HepG2 (cell line): ENCODE data around the gene F7.

Experiments used
- MXI1 ChIP-seq: IDR thresholded peaks from 3 replicates; pipeline ENCODE4 v1.6.1; 2012; ENCODE audit warnings: low read depth, low read length, inconsistent platforms, borderline replicate concordance
- NONO ChIP-seq, 2 experiments: fragments of 450-650 bp in 1 of 2; sonication (generic) in 1 of 2; formaldehyde crosslinking in 1 of 2; IDR thresholded peaks in 1 of 2; conservative IDR thresholded peaks in 1 of 2; 2 replicates each; pipeline versions ENCODE4 v1.6.1 to v1.8.0; 2017 to 2022; ENCODE audit warnings: mild to moderate bottlenecking in 1 of 2, missing genetic modification reagents in 1 of 2, moderate library complexity in 1 of 2
- ZFP36L2 ChIP-seq: sonication (generic); formaldehyde crosslinking; IDR thresholded peaks from 2 replicates; pipeline ENCODE4 v1.4.0; 2020; ENCODE audit warnings: missing genetic modification reagents
- TF ChIP-seq, protein P1 (sequence below): sonication (generic); formaldehyde crosslinking; conservative IDR thresholded peaks from 2 replicates; pipeline ENCODE4 v1.4.0; 2020; ENCODE audit warnings: mild to moderate bottlenecking, missing genetic modification reagents, moderate library complexity
- TF ChIP-seq, protein P2 (sequence below): IDR thresholded peaks from 2 replicates; pipeline ENCODE4 v1.6.1; 2012; ENCODE audit warnings: low read length, improper control_type of control experiment
- TF ChIP-seq, protein P3 (sequence below): sonication (generic); formaldehyde crosslinking; IDR thresholded peaks from 2 replicates; pipeline ENCODE4 v1.5.0; 2020; ENCODE audit warnings: mild to moderate bottlenecking, missing genetic modification reagents, moderate library complexity
- TF ChIP-seq, protein P4 (sequence below), 2 experiments: sonication (generic) in 1 of 2; formaldehyde crosslinking in 1 of 2; IDR thresholded peaks; 2 replicates each; pipeline versions ENCODE4 v1.6.1 to v1.9.0; 2014 to 2022; ENCODE audit warnings: antibody characterized with exemption in 1 of 2, borderline replicate concordance in 1 of 2, inconsistent platforms in 1 of 2, low read depth in 1 of 2, missing genetic modification reagents in 1 of 2

DNA sequence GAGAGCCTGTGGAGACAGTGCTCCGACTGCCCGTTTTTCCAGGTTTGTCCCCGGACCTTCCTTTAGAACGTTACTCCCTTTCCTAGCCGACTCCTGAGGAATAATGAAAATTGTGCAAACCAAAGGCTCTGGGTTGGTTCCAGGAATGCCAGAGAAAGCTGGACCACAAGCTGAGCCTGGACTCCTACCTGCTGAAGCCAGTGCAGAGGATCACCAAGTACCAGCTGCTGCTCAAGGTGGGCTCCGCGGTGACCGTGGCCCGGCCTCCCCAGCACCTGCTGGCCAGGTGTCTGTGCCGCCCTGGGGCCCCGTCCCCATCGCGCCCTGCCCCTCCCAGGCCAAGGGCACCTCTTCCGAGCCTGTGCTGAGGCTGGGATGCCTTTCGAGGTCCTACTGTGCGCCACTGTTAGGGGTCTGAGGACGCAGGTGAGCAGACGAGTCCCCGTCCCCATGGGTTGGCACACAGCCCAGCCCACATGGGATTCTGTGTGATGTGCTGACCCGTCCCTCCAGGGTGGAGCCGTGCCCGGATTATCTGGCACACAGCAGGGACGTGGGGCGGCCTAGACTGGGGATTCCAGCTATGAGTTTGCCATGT lies 20.5 kb upstream of the F7 start:
- TF ChIP-seq, protein P1, sequence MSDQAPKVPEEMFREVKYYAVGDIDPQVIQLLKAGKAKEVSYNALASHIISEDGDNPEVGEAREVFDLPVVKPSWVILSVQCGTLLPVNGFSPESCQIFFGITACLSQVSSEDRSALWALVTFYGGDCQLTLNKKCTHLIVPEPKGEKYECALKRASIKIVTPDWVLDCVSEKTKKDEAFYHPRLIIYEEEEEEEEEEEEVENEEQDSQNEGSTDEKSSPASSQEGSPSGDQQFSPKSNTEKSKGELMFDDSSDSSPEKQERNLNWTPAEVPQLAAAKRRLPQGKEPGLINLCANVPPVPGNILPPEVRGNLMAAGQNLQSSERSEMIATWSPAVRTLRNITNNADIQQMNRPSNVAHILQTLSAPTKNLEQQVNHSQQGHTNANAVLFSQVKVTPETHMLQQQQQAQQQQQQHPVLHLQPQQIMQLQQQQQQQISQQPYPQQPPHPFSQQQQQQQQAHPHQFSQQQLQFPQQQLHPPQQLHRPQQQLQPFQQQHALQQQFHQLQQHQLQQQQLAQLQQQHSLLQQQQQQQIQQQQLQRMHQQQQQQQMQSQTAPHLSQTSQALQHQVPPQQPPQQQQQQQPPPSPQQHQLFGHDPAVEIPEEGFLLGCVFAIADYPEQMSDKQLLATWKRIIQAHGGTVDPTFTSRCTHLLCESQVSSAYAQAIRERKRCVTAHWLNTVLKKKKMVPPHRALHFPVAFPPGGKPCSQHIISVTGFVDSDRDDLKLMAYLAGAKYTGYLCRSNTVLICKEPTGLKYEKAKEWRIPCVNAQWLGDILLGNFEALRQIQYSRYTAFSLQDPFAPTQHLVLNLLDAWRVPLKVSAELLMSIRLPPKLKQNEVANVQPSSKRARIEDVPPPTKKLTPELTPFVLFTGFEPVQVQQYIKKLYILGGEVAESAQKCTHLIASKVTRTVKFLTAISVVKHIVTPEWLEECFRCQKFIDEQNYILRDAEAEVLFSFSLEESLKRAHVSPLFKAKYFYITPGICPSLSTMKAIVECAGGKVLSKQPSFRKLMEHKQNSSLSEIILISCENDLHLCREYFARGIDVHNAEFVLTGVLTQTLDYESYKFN (CRISPR knock-in tag), result no peak
- TF ChIP-seq, protein P2, sequence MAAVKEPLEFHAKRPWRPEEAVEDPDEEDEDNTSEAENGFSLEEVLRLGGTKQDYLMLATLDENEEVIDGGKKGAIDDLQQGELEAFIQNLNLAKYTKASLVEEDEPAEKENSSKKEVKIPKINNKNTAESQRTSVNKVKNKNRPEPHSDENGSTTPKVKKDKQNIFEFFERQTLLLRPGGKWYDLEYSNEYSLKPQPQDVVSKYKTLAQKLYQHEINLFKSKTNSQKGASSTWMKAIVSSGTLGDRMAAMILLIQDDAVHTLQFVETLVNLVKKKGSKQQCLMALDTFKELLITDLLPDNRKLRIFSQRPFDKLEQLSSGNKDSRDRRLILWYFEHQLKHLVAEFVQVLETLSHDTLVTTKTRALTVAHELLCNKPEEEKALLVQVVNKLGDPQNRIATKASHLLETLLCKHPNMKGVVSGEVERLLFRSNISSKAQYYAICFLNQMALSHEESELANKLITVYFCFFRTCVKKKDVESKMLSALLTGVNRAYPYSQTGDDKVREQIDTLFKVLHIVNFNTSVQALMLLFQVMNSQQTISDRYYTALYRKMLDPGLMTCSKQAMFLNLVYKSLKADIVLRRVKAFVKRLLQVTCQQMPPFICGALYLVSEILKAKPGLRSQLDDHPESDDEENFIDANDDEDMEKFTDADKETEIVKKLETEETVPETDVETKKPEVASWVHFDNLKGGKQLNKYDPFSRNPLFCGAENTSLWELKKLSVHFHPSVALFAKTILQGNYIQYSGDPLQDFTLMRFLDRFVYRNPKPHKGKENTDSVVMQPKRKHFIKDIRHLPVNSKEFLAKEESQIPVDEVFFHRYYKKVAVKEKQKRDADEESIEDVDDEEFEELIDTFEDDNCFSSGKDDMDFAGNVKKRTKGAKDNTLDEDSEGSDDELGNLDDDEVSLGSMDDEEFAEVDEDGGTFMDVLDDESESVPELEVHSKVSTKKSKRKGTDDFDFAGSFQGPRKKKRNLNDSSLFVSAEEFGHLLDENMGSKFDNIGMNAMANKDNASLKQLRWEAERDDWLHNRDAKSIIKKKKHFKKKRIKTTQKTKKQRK, result no peak
- TF ChIP-seq, protein P3, sequence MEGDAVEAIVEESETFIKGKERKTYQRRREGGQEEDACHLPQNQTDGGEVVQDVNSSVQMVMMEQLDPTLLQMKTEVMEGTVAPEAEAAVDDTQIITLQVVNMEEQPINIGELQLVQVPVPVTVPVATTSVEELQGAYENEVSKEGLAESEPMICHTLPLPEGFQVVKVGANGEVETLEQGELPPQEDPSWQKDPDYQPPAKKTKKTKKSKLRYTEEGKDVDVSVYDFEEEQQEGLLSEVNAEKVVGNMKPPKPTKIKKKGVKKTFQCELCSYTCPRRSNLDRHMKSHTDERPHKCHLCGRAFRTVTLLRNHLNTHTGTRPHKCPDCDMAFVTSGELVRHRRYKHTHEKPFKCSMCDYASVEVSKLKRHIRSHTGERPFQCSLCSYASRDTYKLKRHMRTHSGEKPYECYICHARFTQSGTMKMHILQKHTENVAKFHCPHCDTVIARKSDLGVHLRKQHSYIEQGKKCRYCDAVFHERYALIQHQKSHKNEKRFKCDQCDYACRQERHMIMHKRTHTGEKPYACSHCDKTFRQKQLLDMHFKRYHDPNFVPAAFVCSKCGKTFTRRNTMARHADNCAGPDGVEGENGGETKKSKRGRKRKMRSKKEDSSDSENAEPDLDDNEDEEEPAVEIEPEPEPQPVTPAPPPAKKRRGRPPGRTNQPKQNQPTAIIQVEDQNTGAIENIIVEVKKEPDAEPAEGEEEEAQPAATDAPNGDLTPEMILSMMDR (CRISPR knock-in tag), result no peak
- no peak for TF ChIP-seq MXI1
- no peak for TF ChIP-seq ZFP36L2 (CRISPR knock-in tag)
- TF ChIP-seq NONO (IDR thresholded peaks at IDR 0.05), result no peak
- TF ChIP-seq NONO (CRISPR knock-in tag; conservative IDR thresholded peaks at IDR 0.05), result no peak
- TF ChIP-seq, protein P4, sequence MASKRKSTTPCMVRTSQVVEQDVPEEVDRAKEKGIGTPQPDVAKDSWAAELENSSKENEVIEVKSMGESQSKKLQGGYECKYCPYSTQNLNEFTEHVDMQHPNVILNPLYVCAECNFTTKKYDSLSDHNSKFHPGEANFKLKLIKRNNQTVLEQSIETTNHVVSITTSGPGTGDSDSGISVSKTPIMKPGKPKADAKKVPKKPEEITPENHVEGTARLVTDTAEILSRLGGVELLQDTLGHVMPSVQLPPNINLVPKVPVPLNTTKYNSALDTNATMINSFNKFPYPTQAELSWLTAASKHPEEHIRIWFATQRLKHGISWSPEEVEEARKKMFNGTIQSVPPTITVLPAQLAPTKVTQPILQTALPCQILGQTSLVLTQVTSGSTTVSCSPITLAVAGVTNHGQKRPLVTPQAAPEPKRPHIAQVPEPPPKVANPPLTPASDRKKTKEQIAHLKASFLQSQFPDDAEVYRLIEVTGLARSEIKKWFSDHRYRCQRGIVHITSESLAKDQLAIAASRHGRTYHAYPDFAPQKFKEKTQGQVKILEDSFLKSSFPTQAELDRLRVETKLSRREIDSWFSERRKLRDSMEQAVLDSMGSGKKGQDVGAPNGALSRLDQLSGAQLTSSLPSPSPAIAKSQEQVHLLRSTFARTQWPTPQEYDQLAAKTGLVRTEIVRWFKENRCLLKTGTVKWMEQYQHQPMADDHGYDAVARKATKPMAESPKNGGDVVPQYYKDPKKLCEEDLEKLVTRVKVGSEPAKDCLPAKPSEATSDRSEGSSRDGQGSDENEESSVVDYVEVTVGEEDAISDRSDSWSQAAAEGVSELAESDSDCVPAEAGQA (IDR thresholded peaks at IDR 0.05; ENCODE audit: low read depth), result no peak
- TF ChIP-seq, protein P4 (CRISPR knock-in tag; IDR thresholded peaks at IDR 0.05; ENCODE audit: borderline replicate concordance), result no peak
